Measurements from ENCODE around the gene PDK3. TPM values are rescaled to one million over a fixed set of nuclear protein-coding genes. Genes with fewer than 3 reads are reported as not detected.
A peak's percentile ranks its signal among the peaks of the same experiment; 100 is the strongest.

Gene PDK3
- 7.3 TPM for total RNA-seq

- FAIRE-seq (no peak), DNase-seq (ENCODE audit: low spot score in 2 of 2) (peak; percentile 77 to 79)
Observed at GRCh38 chrX:24464836-24465531, at the start of gene PDK3. Gene PDK3, plus strand, starts transcription at chrX:24465286. Its CDS starts 170 bp downstream, at chrX:24465456.

GRCh38 chrX:24415921-24416320 lies 49.2 kb upstream of the PDK3 start:
- DNase-seq (ENCODE audit: low spot score in 2 of 2) = no peak
- FAIRE-seq = no peak

- DNase-seq (ENCODE audit: low spot score in 2 of 2) (no peak), FAIRE-seq (no peak)
Observed at GRCh38 chrX:24423960-24424359, 41.1 kb upstream of the PDK3 start.

GRCh38 chrX:24424948-24425347 lies 40.1 kb upstream of the PDK3 start:
- FAIRE-seq = no peak
- no peak for DNase-seq (ENCODE audit: low spot score in 2 of 2)

GRCh38 chrX:24425806-24426205 lies 39.3 kb upstream of the PDK3 start:
- FAIRE-seq (no peak), DNase-seq (ENCODE audit: low spot score in 2 of 2) (no peak)

GRCh38 chrX:24426340-24426913 lies 38.7 kb upstream of the PDK3 start:
- DNase-seq (ENCODE audit: low spot score in 2 of 2) (peak in 1 of 2 donors; percentile 4), FAIRE-seq (no peak)

- DNase-seq (ENCODE audit: low spot score in 2 of 2) = no peak
- FAIRE-seq = no peak
Observed at GRCh38 chrX:24426921-24427746, 38.0 kb upstream of the PDK3 start.

- no peak for FAIRE-seq
- no peak for DNase-seq (ENCODE audit: low spot score in 2 of 2)
Observed at GRCh38 chrX:24427747-24428019, 37.4 kb upstream of the PDK3 start.

GRCh38 chrX:24428516-24428915 lies 36.6 kb upstream of the PDK3 start:
- FAIRE-seq (no peak), DNase-seq (ENCODE audit: low spot score in 2 of 2) (no peak)

GRCh38 chrX:24435060-24435459 lies 30.0 kb upstream of the PDK3 start:
- no peak for DNase-seq (ENCODE audit: low spot score in 2 of 2)
- FAIRE-seq = no peak

GRCh38 chrX:24443918-24444317 lies 21.2 kb upstream of the PDK3 start:
- FAIRE-seq = no peak
- DNase-seq (ENCODE audit: low spot score in 2 of 2) = no peak

GRCh38 chrX:24444645-24445044 lies 20.4 kb upstream of the PDK3 start:
- DNase-seq (ENCODE audit: low spot score in 2 of 2) (no peak), FAIRE-seq (no peak)

- DNase-seq (ENCODE audit: low spot score in 2 of 2) (no peak), FAIRE-seq (no peak)
Observed at GRCh38 chrX:24448762-24449250, 16.3 kb upstream of the PDK3 start.

GRCh38 chrX:24463077-24463476 lies 2.0 kb upstream of the PDK3 start:
- FAIRE-seq = no peak
- DNase-seq (ENCODE audit: low spot score in 2 of 2) = no peak

GRCh38 chrX:24464498-24464835 lies 619 bp upstream of the PDK3 start:
- DNase-seq (ENCODE audit: low spot score in 2 of 2) (no peak), FAIRE-seq (no peak)

GRCh38 chrX:24465532-24465865 lies 413 bp downstream of the PDK3 start:
- no peak for FAIRE-seq
- DNase-seq (ENCODE audit: low spot score in 2 of 2) = no peak

- DNase-seq (ENCODE audit: low spot score in 2 of 2) (no peak), FAIRE-seq (no peak)
Observed at GRCh38 chrX:24466025-24466424, 939 bp downstream of the PDK3 start.

GRCh38 chrX:24468245-24468644 lies 3.2 kb downstream of the PDK3 start:
- no peak for DNase-seq (ENCODE audit: low spot score in 2 of 2)
- FAIRE-seq = no peak

- no peak for DNase-seq (ENCODE audit: low spot score in 2 of 2)
- no peak for FAIRE-seq
Observed at GRCh38 chrX:24471808-24472207, 6.7 kb downstream of the PDK3 start.

GRCh38 chrX:24475480-24475879 lies 10.4 kb downstream of the PDK3 start:
- DNase-seq (ENCODE audit: low spot score in 2 of 2) (no peak), FAIRE-seq (no peak)

GRCh38 chrX:24478509-24478908 lies 13.4 kb downstream of the PDK3 start:
- no peak for FAIRE-seq
- no peak for DNase-seq (ENCODE audit: low spot score in 2 of 2)

- DNase-seq (ENCODE audit: low spot score in 2 of 2) (no peak), FAIRE-seq (no peak)
Observed at GRCh38 chrX:24479924-24480323, 14.8 kb downstream of the PDK3 start.

Data from frontal cortex (tissue), 4 donors.